ENCODE data around the gene DAZAP2. TPM values are rescaled to one million over a fixed set of nuclear protein-coding genes. Genes with fewer than 3 reads are reported as not detected.

The DAZAP2 gene
- polyA plus RNA-seq, 1 donor (not counting 4 experiments of a cell fraction or from before 2014, with no cell fraction given), result 199 TPM

DNA sequence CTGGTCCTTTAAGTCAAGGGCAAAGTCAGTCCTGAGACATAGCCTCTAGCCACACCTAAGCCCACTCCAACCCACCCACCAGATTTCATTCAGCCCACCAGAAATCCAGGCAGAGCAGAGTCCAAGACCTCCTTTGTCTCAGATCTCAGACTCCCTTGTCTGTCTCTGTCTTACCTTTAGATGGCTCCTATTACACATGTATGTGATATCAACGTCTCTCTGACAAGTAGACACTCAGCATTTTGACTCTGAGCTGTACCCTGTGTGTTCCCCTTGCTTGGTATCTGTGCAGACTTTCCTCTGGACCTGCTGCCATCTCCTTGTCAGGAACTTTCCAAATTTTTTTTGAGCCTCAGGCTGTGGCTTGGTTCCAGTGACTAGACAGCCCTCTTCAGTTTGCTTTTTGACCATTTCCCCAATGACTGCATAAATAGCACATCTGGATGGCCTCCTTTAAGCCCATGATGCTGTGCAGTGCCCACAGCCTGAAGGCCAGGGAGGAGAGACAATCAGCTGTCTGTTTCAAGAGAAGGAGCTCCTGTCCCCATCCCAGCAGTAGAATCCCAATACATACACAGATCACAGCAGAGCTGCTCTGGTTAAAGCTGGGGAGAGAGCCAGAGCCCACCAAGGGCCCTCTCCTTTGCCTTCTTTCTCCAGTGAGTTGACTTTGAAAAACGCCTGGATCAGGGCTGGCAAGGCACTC is 27.8 kb upstream of the DAZAP2 start:
- H3K9me1 ChIP-seq (ENCODE audit: control insufficient read depth, extremely low read depth, insufficient read depth, low read length), result no peaks in the 10 kb centered on the region
- dilution Hi-C loops (cut with MboI; ENCODE audit: extremely low pct_ligation_motif_present, low sequenced_read_pairs), result no loop called here

DNA sequence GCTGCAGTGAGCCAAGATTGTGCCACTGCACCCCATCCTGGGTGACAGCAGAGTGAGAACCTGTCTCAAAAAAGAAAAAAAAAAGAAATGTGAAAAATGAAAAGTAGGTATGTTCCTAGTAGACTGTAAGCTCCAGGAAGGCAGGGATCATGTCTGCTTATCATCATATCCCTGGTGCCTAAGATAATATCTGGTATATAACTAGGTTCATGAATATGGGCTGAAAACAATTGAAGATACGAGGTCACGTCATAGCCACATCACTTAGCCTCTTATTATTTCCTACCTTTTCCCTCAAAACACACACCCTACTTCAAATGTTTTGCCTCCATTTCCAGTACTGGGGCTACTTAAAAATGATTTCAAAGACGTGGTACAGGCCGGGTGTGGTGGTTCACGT is 23.7 kb upstream of the DAZAP2 start:
- H3K79me2 ChIP-seq (ENCODE audit: control insufficient read depth, insufficient read depth, low read length), result no peaks in the 10 kb centered on the region
- no peaks in the 10 kb centered on the region for H4K20me1 ChIP-seq (ENCODE audit: control insufficient read depth, extremely low read depth, insufficient read depth, low read length)
- H3K4me3 ChIP-seq (ENCODE audit: control insufficient read depth in 2 of 3, extremely low read depth in 1 of 3, insufficient read depth in 2 of 3, low read depth in 1 of 3, low read length in 3 of 3), result no peak overlapping the region
- no peak overlapping the region for H3K27ac ChIP-seq (ENCODE audit: control insufficient read depth, insufficient read depth, low read length)
- peaks cover 8% of the 10 kb centered on the region for H3K4me1 ChIP-seq (ENCODE audit: control insufficient read depth, extremely low read depth, insufficient read depth, low read length)
- no peaks in the 10 kb centered on the region for H3K9me1 ChIP-seq (ENCODE audit: control insufficient read depth, extremely low read depth, insufficient read depth, low read length)
- no peaks in the 10 kb centered on the region for H3K27me3 ChIP-seq (ENCODE audit: control insufficient read depth, extremely low read depth, insufficient read depth, low read length)
- FAIRE-seq, result no peak
- TF ChIP-seq, protein P1, sequence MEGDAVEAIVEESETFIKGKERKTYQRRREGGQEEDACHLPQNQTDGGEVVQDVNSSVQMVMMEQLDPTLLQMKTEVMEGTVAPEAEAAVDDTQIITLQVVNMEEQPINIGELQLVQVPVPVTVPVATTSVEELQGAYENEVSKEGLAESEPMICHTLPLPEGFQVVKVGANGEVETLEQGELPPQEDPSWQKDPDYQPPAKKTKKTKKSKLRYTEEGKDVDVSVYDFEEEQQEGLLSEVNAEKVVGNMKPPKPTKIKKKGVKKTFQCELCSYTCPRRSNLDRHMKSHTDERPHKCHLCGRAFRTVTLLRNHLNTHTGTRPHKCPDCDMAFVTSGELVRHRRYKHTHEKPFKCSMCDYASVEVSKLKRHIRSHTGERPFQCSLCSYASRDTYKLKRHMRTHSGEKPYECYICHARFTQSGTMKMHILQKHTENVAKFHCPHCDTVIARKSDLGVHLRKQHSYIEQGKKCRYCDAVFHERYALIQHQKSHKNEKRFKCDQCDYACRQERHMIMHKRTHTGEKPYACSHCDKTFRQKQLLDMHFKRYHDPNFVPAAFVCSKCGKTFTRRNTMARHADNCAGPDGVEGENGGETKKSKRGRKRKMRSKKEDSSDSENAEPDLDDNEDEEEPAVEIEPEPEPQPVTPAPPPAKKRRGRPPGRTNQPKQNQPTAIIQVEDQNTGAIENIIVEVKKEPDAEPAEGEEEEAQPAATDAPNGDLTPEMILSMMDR (optimal IDR thresholded peaks at IDR 0.05 in 1 of 3, IDR thresholded peaks at IDR 0.05 in 1 of 3, conservative IDR thresholded peaks at IDR 0.05 in 1 of 3; ENCODE audit: extremely low read depth in 1 of 3, insufficient read depth in 2 of 3, low read length in 3 of 3), result no peak
- no peak for TF ChIP-seq EZH2 (IDR thresholded peaks at IDR 0.05; ENCODE audit: low read length)
- dilution Hi-C loops (cut with MboI; ENCODE audit: extremely low pct_ligation_motif_present, low sequenced_read_pairs), result no loop called here
- no peak overlapping the region for H2AFZ ChIP-seq (ENCODE audit: control insufficient read depth, low read length)
- H3K36me3 ChIP-seq (ENCODE audit: control insufficient read depth in 2 of 2, extremely low read depth in 1 of 2, insufficient read depth in 2 of 2, low read length in 2 of 2), result no peaks in the 10 kb centered on the region
- H3K4me2 ChIP-seq (ENCODE audit: control insufficient read depth, extremely low read depth, insufficient read depth, low read depth, low read length), result no peak overlapping the region
- H3K9ac ChIP-seq (ENCODE audit: control insufficient read depth, extremely low read depth, insufficient read depth, low read length), result no peak overlapping the region
- no peak for DNase-seq (ENCODE audit: low read depth, low spot score)
- no peaks in the 10 kb centered on the region for H3K9me3 ChIP-seq (ENCODE audit: control insufficient read depth, low read depth, low read length)

More for the DNA sequence above, 27.8 kb upstream of the DAZAP2 start:
- Histone ChIP-seq H3K79me2 (ENCODE audit: control insufficient read depth, insufficient read depth, low read length) (no peaks in the 10 kb centered on the region), H3K4me2 (ENCODE audit: control insufficient read depth, extremely low read depth, insufficient read depth, low read depth, low read length) (no peak overlapping the region), H3K27ac (ENCODE audit: control insufficient read depth, insufficient read depth, low read length) (no peak overlapping the region), H3K9ac (ENCODE audit: control insufficient read depth, extremely low read depth, insufficient read depth, low read length) (no peak overlapping the region), H3K27me3 (ENCODE audit: control insufficient read depth, extremely low read depth, insufficient read depth, low read length) (no peaks in the 10 kb centered on the region), H4K20me1 (ENCODE audit: control insufficient read depth, extremely low read depth, insufficient read depth, low read length) (no peaks in the 10 kb centered on the region), H2AFZ (ENCODE audit: control insufficient read depth, low read length) (no peak overlapping the region), H3K36me3 (ENCODE audit: control insufficient read depth in 2 of 2, extremely low read depth in 1 of 2, insufficient read depth in 2 of 2, low read length in 2 of 2) (no peaks in the 10 kb centered on the region), H3K4me1 (ENCODE audit: control insufficient read depth, extremely low read depth, insufficient read depth, low read length) (no peaks in the 10 kb centered on the region), H3K9me3 (ENCODE audit: control insufficient read depth, low read depth, low read length) (no peaks in the 10 kb centered on the region), H3K4me3 (ENCODE audit: control insufficient read depth in 2 of 3, extremely low read depth in 1 of 3, insufficient read depth in 2 of 3, low read depth in 1 of 3, low read length in 3 of 3) (no peak overlapping the region)
- no peak for FAIRE-seq
- DNase-seq (ENCODE audit: low read depth, low spot score), result no peak
- TF ChIP-seq EZH2 (IDR thresholded peaks at IDR 0.05; ENCODE audit: low read length), result no peak

Data from keratinocyte (primary cell).